HG02571 (cell line): Measurements from ENCODE around the gene ST14.
"Not testable (repeated sequence)": the region's sequence is repeated elsewhere in the genome, so short reads cannot be mapped to it uniquely, and the experiment has no call there.

Experiments
- ATAC-seq: cut with Tn5 transposase; IDR thresholded peaks from one replicate; pipeline ENCODE4 v1.9.1; 2021; ENCODE audit warnings: mild to moderate bottlenecking, moderate library complexity; ENCODE audit not compliant: unreplicated experiment

Gene ST14

GRCh38 chr11:130220311-130221035 lies 60.9 kb downstream of the ST14 start:
- no peak for ATAC-seq

GRCh38 chr11:130223291-130223971 lies 63.8 kb downstream of the ST14 start:
- ATAC-seq, result no peak

GRCh38 chr11:130227373-130227772 lies 67.8 kb downstream of the ST14 start:
- no peak for ATAC-seq

GRCh38 chr11:130233486-130233885 lies 73.9 kb downstream of the ST14 start:
- ATAC-seq, result not testable (repeated sequence)

GRCh38 chr11:130233888-130234287 lies 74.3 kb downstream of the ST14 start:
- ATAC-seq, result not testable (repeated sequence)

GRCh38 chr11:130234315-130234714 lies 74.7 kb downstream of the ST14 start:
- ATAC-seq, result no peak

- ATAC-seq, result no peak
These were observed 77.9 kb downstream of the ST14 start for GRCh38 chr11:130237282-130238006.

- ATAC-seq, result no peak
These were observed 82.1 kb downstream of the ST14 start for GRCh38 chr11:130241713-130242112.

GRCh38 chr11:130243816-130244215 lies 84.2 kb downstream of the ST14 start:
- peak; percentile 62 for ATAC-seq

- no peak for ATAC-seq
These were observed 85.3 kb downstream of the ST14 start for GRCh38 chr11:130244848-130245247.

- ATAC-seq, result not testable (repeated sequence)
These were observed 85.8 kb downstream of the ST14 start for GRCh38 chr11:130245375-130245774.

- ATAC-seq, result no peak
These were observed 86.7 kb downstream of the ST14 start for GRCh38 chr11:130246270-130246669.

GRCh38 chr11:130246738-130247137 lies 87.2 kb downstream of the ST14 start:
- ATAC-seq, result no peak

- ATAC-seq, result no peak
These were observed 87.7 kb downstream of the ST14 start for GRCh38 chr11:130247319-130247718.

GRCh38 chr11:130249371-130249770 lies 89.8 kb downstream of the ST14 start:
- no peak for ATAC-seq

- ATAC-seq, result not testable (repeated sequence)
These were observed 90.3 kb downstream of the ST14 start for GRCh38 chr11:130249929-130250328.

GRCh38 chr11:130251763-130252162 lies 92.2 kb downstream of the ST14 start:
- not testable (repeated sequence) for ATAC-seq
